Liver (tissue), 9 donors: ENCODE data around the gene LGR6. TPM values are rescaled to one million over a fixed set of nuclear protein-coding genes. Genes with fewer than 3 reads are reported as not detected.
A peak's percentile ranks its signal among the peaks of the same experiment; 100 is the strongest.

ENCODE experiments used
- DNase-seq: peaks from one replicate; pipeline ENCODE4 v3.0.0-alpha.2; 2017; ENCODE audit warnings: low spot score
- H3K27ac ChIP-seq, 2 donors: one replicate each; pipeline ENCODE4 v1.7.0; 2013; ENCODE audit warnings: inconsistent platforms in 2 of 2, low read length in 2 of 2, control low read depth in 1 of 2, low read depth in 1 of 2, mild to moderate bottlenecking in 1 of 2
- H3K27me3 ChIP-seq, 4 donors: one replicate each; pipeline versions ENCODE4 v1.6.1 to v1.7.0; 2013; ENCODE audit warnings: low read length in 3 of 4, inconsistent platforms in 1 of 4, mild to moderate bottlenecking in 1 of 4, moderate library complexity in 1 of 4; ENCODE audit not compliant: control insufficient read depth in 4 of 4, insufficient read depth in 4 of 4
- H3K36me3 ChIP-seq, 4 donors: one replicate each; pipeline versions ENCODE4 v1.6.1 to v1.7.0; 2013; ENCODE audit warnings: low read length in 3 of 4, mild to moderate bottlenecking in 3 of 4, low read depth in 1 of 4, moderate library complexity in 1 of 4; ENCODE audit not compliant: control insufficient read depth in 4 of 4, insufficient read depth in 3 of 4
- H3K4me1 ChIP-seq, 4 donors: one replicate each; pipeline versions ENCODE4 v1.6.1 to v1.7.0; 2013; ENCODE audit warnings: low read length in 3 of 4, mild to moderate bottlenecking in 3 of 4, moderate library complexity in 1 of 4; ENCODE audit not compliant: control insufficient read depth in 4 of 4, insufficient read depth in 4 of 4
- H3K4me3 ChIP-seq, 3 donors: one replicate each; pipeline versions ENCODE4 v1.6.1 to v1.7.0; 2013; ENCODE audit warnings: low read length in 3 of 3, control low read depth in 1 of 3, low read depth in 1 of 3, mild to moderate bottlenecking in 1 of 3
- H3K9ac ChIP-seq, 2 donors: one replicate each; pipeline ENCODE4 v1.7.0; 2013; ENCODE audit warnings: low read length in 2 of 2, mild to moderate bottlenecking in 2 of 2, moderate library complexity in 2 of 2, control low read depth in 1 of 2, low read depth in 1 of 2
- H3K9me3 ChIP-seq, 4 donors: one replicate each; pipeline versions ENCODE4 v1.6.1 to v1.7.0; 2013; ENCODE audit warnings: low read length in 3 of 4; ENCODE audit not compliant: control insufficient read depth in 4 of 4
- EGR1 ChIP-seq, 2 donors: IDR thresholded peaks; 2 replicates each; pipeline ENCODE4 v1.6.1; 2016 to 2018; ENCODE audit warnings: antibody characterized with exemption in 2 of 2, low read depth in 2 of 2
- FOXA1 ChIP-seq: IDR thresholded peaks from 2 replicates; pipeline ENCODE4 v1.6.1; 2016; ENCODE audit warnings: antibody characterized with exemption
- FOXA2 ChIP-seq: IDR thresholded peaks from 2 replicates; pipeline ENCODE4 v1.6.1; 2016; ENCODE audit warnings: antibody characterized with exemption
- GABPA ChIP-seq, 2 donors: IDR thresholded peaks in 1 of 2; conservative IDR thresholded peaks in 1 of 2; 2 replicates each; pipeline ENCODE4 v1.6.1; 2016; ENCODE audit warnings: antibody characterized with exemption in 2 of 2, mild to moderate bottlenecking in 1 of 2, moderate library complexity in 1 of 2
- HNF4A ChIP-seq, 2 donors: conservative IDR thresholded peaks; 2 replicates each; pipeline ENCODE4 v1.6.1; 2016; ENCODE audit warnings: antibody characterized with exemption in 2 of 2, mild to moderate bottlenecking in 2 of 2
- HNF4G ChIP-seq: IDR thresholded peaks from 2 replicates; pipeline ENCODE4 v1.6.1; 2016; ENCODE audit warnings: antibody characterized with exemption
- JUND ChIP-seq, 2 donors: IDR thresholded peaks; 2 replicates each; pipeline ENCODE4 v1.6.1; 2016; ENCODE audit warnings: antibody characterized with exemption in 2 of 2
- NR2F2 ChIP-seq: IDR thresholded peaks from 2 replicates; pipeline ENCODE4 v1.6.1; 2016; ENCODE audit warnings: antibody characterized with exemption
- RAD21 ChIP-seq, 2 donors: IDR thresholded peaks; 2 replicates each; pipeline ENCODE4 v1.6.1; 2016; ENCODE audit warnings: antibody characterized with exemption in 2 of 2, mild to moderate bottlenecking in 2 of 2
- RXRA ChIP-seq, 2 donors: IDR thresholded peaks; 2 replicates each; pipeline ENCODE4 v1.6.1; 2017 to 2018; ENCODE audit warnings: antibody characterized with exemption in 2 of 2, mild to moderate bottlenecking in 1 of 2
- SP1 ChIP-seq: IDR thresholded peaks from 2 replicates; pipeline ENCODE4 v1.6.1; 2018; ENCODE audit warnings: antibody characterized with exemption, mild to moderate bottlenecking
- TAF1 ChIP-seq: conservative IDR thresholded peaks from 2 replicates; pipeline ENCODE4 v1.6.1; 2016; ENCODE audit warnings: antibody characterized with exemption, mild to moderate bottlenecking
- YY1 ChIP-seq: IDR thresholded peaks from 2 replicates; pipeline ENCODE4 v1.6.1; 2016; ENCODE audit warnings: antibody characterized with exemption, mild to moderate bottlenecking
- WGBS: extraction: QIAGEN DNeasy Blood & Tissue Kit; methylation state at CpG from one replicate; pipeline ENCODE4 v1.1.7; 2013; 5-methylcytosine and 5-hydroxymethylcytosine counted together
- polyA plus RNA-seq, 2 donors: library from polyadenylated mRNA; stranded (reverse) in 1 of 2; unstranded in 1 of 2; fragments of 200-250 nt in 1 of 2; fragments of >200 nt in 1 of 2; fragmentation: Nextera tagmentation in 1 of 2; extraction: Ambion mirVana in 1 of 2; gene quantifications; one replicate each; pipeline versions ENCODE4 v1.2.1 to v1.2.3, GENCODE V29; 2013 to 2015
- total RNA-seq, 2 donors: library from RNA; depleted of rRNA; stranded (reverse); fragments of >200 nt; gene quantifications; one replicate each; pipeline ENCODE4 v1.2.3, GENCODE V29; 2014
- TF ChIP-seq, protein P1 (sequence below): fragments of 150-350 bp; IDR thresholded peaks from 2 replicates; pipeline ENCODE4 v1.5.1; 2017; ENCODE audit warnings: improper control_type of control experiment, low read depth, low read length; ENCODE audit not compliant: missing input control
- TF ChIP-seq, protein P2 (sequence below): IDR thresholded peaks from 2 replicates; pipeline ENCODE4 v1.6.1; 2016; ENCODE audit warnings: antibody characterized with exemption
- TF ChIP-seq, protein P3 (sequence below): IDR thresholded peaks from 2 replicates; pipeline ENCODE4 v1.6.1; 2016; ENCODE audit warnings: antibody characterized with exemption, mild to moderate bottlenecking
- donor health status: healthy.
- donor health status: healthy.
- donor health status: healthy.
- donor health status: healthy.
- donor health status: healthy.

Gene LGR6
- total and polyA plus RNA-seq, 4 donors, result 0.05 to 1.2 (median 0.75) TPM

DNA sequence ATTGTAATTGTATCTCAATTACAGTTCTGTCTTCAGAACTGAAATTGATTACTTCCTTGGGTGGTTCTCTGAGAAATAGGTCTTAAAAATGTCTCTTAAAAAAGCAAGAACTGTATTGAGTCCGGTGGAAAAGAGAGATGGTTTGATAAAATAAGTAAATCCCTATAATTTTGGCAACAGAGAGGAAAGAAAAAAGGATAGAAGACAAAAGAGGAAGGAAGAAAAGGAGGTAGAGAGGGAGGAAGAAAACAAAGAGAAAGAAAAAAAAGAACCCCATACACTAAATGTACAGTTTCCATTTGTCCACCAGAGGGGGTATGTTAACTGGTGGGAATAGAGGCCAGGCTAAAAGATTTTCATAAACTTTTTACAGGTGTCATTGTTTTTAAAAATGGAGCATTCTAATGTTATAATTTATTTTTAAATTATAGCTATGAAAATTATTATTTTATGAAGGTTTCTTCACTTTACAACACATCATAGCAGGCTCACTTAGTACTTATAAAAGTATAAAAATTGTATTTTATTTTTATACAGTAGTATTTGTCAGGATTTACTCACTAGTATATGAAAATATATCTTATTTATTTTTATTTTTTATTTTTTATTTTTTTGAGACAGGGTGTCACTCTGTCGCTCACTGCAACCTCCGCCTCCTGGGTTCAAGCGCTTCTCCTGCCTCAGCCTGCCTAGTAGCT lies 150.2 kb downstream of the LGR6 start:
- Histone ChIP-seq H3K36me3 (no peaks in the 10 kb centered on the region), H3K4me3 (no peak overlapping the region), H3K27ac (no peak overlapping the region), H3K9me3 (no peaks in the 10 kb centered on the region), H3K27me3 (no peaks in the 10 kb centered on the region), H3K4me1 (peaks cover 0 to 9% (median 4%) of the 10 kb centered on the region in 4 donors), H3K9ac (no peak overlapping the region)
- WGBS, result 65% methylated on average over 4 of the region's 4 CpGs
- DNase-seq, result no peak
- TF ChIP-seq, protein P1, sequence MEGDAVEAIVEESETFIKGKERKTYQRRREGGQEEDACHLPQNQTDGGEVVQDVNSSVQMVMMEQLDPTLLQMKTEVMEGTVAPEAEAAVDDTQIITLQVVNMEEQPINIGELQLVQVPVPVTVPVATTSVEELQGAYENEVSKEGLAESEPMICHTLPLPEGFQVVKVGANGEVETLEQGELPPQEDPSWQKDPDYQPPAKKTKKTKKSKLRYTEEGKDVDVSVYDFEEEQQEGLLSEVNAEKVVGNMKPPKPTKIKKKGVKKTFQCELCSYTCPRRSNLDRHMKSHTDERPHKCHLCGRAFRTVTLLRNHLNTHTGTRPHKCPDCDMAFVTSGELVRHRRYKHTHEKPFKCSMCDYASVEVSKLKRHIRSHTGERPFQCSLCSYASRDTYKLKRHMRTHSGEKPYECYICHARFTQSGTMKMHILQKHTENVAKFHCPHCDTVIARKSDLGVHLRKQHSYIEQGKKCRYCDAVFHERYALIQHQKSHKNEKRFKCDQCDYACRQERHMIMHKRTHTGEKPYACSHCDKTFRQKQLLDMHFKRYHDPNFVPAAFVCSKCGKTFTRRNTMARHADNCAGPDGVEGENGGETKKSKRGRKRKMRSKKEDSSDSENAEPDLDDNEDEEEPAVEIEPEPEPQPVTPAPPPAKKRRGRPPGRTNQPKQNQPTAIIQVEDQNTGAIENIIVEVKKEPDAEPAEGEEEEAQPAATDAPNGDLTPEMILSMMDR, result peak; percentile 71
- TF ChIP-seq RAD21 (IDR thresholded peaks at IDR 0.05) (peak; percentile 75 to 79), NR2F2 (no peak)

DNA sequence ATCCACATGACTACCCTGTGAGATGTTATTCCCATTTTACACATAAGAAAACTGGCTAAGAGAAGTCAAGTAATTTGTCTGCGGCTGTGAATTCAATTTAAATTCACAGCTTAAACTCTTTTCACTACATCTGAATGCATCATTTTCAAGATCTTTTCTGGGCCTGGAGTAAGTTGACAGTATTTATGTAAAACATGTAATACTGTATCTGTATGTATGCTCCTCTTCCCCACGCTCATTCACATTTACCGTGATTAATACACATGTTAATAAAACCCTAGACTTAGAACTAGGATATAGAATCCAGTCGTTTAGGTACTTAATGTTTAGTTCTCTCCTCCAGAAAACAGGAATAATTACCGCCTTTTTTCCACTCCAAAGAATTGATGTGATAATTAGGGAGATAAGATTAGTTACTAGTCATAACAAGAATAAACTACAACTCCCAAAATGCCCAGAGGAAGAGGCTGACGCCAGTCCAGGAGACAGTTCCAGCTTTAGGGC lies 154.5 kb downstream of the LGR6 start:
- H3K4me3 ChIP-seq, result no peak overlapping the region

DNA sequence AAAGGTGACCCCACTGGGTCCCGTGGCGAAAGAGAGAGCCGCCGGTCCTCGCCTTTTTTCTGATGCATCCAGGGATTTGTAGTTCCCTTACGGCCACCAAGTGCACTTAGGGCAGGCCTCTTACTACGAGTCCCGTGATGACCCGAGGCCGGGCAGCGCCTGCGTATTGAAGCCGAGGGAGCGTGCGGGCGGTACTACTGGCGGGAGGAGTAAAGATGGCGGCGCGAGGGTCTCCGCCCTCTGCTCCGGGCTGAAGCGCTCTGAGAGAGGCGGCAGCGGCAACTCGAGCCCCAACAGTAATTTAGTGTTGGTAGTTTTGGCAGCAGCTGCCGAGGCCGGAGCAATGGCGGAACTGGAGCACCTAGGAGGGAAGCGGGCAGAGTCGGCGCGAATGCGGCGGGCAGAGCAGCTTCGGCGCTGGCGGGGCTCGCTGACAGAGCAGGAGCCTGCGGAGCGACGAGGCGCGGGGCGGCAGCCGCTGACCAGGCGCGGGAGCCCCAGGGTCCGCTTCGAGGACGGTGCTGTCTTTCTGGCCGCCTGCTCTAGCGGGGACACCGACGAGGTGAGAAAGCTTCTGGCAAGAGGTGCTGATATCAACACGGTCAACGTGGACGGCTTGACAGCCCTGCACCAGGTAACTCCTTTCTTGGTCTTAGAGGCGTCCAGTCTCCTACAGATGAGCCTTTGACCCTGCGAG lies 155.1 kb downstream of the LGR6 start, which contains the start of gene PPP1R12B:
Gene PPP1R12B, plus strand, starts transcription at position 191 of the 697 bp plus-strand sequence. Its CDS starts 153 bp downstream, at position 344.
- H3K4me3 ChIP-seq, result peak within 1 kb of the TSS; percentile 74 to 98 (median 86)
- WGBS, result under 1% methylated on average over 60 of the region's 60 CpGs
- peak within 1 kb of the TSS; percentile 95 to 97 for H3K27ac ChIP-seq
- H3K9ac ChIP-seq, result peak within 1 kb of the TSS; percentile 84 to 92
- peak; percentile 92 for DNase-seq
- no peaks in the 10 kb centered on the region for H3K36me3 ChIP-seq
- H3K4me1 ChIP-seq, result peaks cover 2 to 20% (median 10%) of the 10 kb centered on the region in 4 donors
- no peaks in the 10 kb centered on the region for H3K9me3 ChIP-seq
- H3K27me3 ChIP-seq, result no peaks in the 10 kb centered on the region
- TF ChIP-seq FOXA1 (no peak), EGR1 (IDR thresholded peaks at IDR 0.05; ENCODE audit: low read depth in 2 of 2) (no peak), TAF1 (peak; percentile 56), HNF4G (no peak), NR2F2 (peak; percentile 96), JUND (IDR thresholded peaks at IDR 0.05) (peak in 1 of 2 donors; percentile 81), RXRA (IDR thresholded peaks at IDR 0.05) (peak; percentile 79 to 91), HNF4A (conservative IDR thresholded peaks at IDR 0.05) (peak; percentile 59 to 61), SP1 (peak; percentile 92), RAD21 (IDR thresholded peaks at IDR 0.05) (peak; percentile 6 to 9), YY1 (peak; percentile 99), GABPA (IDR thresholded peaks at IDR 0.05 in 1 of 2, conservative IDR thresholded peaks at IDR 0.05 in 1 of 2) (peak in 1 of 2 donors; percentile 50), FOXA2 (peak; percentile 10)
- TF ChIP-seq, protein P2, sequence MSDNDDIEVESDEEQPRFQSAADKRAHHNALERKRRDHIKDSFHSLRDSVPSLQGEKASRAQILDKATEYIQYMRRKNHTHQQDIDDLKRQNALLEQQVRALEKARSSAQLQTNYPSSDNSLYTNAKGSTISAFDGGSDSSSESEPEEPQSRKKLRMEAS, result peak; percentile 83
- TF ChIP-seq, protein P1, result no peak
- TF ChIP-seq, protein P3, sequence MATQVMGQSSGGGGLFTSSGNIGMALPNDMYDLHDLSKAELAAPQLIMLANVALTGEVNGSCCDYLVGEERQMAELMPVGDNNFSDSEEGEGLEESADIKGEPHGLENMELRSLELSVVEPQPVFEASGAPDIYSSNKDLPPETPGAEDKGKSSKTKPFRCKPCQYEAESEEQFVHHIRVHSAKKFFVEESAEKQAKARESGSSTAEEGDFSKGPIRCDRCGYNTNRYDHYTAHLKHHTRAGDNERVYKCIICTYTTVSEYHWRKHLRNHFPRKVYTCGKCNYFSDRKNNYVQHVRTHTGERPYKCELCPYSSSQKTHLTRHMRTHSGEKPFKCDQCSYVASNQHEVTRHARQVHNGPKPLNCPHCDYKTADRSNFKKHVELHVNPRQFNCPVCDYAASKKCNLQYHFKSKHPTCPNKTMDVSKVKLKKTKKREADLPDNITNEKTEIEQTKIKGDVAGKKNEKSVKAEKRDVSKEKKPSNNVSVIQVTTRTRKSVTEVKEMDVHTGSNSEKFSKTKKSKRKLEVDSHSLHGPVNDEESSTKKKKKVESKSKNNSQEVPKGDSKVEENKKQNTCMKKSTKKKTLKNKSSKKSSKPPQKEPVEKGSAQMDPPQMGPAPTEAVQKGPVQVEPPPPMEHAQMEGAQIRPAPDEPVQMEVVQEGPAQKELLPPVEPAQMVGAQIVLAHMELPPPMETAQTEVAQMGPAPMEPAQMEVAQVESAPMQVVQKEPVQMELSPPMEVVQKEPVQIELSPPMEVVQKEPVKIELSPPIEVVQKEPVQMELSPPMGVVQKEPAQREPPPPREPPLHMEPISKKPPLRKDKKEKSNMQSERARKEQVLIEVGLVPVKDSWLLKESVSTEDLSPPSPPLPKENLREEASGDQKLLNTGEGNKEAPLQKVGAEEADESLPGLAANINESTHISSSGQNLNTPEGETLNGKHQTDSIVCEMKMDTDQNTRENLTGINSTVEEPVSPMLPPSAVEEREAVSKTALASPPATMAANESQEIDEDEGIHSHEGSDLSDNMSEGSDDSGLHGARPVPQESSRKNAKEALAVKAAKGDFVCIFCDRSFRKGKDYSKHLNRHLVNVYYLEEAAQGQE, result peak; percentile 72

More for the DNA sequence above, 154.5 kb downstream of the LGR6 start:
- WGBS, result 49% methylated on average over 6 of the region's 6 CpGs
- Histone ChIP-seq H3K36me3 (no peaks in the 10 kb centered on the region), H3K9ac (no peak overlapping the region), H3K9me3 (no peaks in the 10 kb centered on the region), H3K27ac (no peak overlapping the region), H3K4me1 (peaks cover 0 to 18% (median 10%) of the 10 kb centered on the region in 4 donors), H3K27me3 (no peaks in the 10 kb centered on the region)
- TF ChIP-seq FOXA2, result no peak
- peak in 1 of 2 donors; percentile 70 for TF ChIP-seq JUND (IDR thresholded peaks at IDR 0.05)
- no peak for DNase-seq
